GM19467 (cell line): ENCODE results near the gene ABHD6.
"Not testable (repeated sequence)": the region's sequence is repeated elsewhere in the genome, so short reads cannot be mapped to it uniquely, and the experiment has no call there.

Experiments
- ATAC-seq: cut with Tn5 transposase; IDR thresholded peaks from one replicate; pipeline ENCODE4 v1.9.1; 2021; ENCODE audit warnings: mild to moderate bottlenecking, moderate library complexity; ENCODE audit not compliant: unreplicated experiment

Gene ABHD6

DNA sequence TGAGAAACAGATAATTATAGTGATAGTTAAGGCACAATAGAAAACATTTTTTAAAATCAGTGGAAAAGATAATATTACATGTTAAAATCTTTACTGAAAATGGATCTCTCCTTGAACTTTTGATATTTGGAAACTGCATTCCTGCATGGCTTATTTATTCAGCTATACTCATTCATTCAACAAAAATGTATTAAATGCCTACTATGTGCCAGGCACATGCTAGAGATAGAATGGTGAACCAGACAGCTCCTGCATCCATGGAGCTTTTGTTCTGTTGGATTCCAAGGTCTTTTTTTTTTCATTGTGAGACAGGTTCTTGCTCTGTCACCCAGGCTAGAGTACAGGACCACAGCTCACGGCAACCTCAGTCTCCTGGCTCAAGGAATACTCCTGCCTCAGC, 99.6 kb downstream of the ABHD6 start:
- ATAC-seq = no peak

DNA sequence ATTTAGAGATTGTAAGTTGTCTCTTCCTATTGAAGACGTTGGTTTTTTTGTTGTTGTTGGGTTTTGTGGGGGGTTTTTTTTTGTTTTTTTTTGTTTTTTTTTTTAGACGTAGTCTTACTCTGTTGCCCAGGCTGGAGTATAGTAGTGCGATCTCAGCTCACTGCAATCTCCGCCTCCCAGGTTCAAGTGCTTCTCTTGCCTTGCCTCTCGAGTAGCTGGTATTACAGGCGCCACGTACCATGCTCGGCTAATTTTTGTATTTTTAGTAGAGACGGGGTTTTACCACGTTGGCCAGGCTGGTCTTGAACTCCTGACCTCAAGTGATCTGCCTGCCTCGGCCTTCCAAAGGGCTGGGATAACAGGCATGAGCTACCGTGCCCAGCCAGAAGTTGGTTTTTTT, 101.6 kb downstream of the ABHD6 start:
- ATAC-seq = not testable (repeated sequence)

GRCh38 chr3:58340594-58341244, 103.1 kb downstream of the ABHD6 start:
- ATAC-seq = no peak

DNA sequence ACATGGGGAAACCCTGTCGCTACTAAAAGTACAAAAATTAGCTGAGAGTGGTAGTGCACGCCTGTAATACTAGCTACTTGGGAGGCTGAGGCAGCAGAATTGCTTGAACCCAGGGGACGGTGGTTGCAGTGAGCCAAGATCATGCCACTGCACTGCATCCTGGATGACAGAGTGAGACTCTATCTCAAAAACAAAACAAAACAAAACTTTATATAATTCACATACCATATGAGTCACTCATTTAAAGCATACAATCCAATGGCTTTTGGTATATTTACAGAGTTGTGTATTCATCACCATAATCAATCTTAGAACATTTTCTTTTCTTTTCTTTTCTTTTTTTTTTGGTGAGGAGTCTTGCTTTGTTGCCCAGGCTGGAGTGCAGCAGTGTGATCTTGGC, 103.8 kb downstream of the ABHD6 start:
- no peak for ATAC-seq

- ATAC-seq = no peak
These were observed 105.1 kb downstream of the ABHD6 start for GRCh38 chr3:58342676-58343075.
